Femur (tissue), 1 donor: ENCODE data around the gene AARS1.
A peak's percentile ranks its signal among the peaks of the same experiment; 100 is the strongest.
"Not testable (repeated sequence)": the region's sequence is repeated elsewhere in the genome, so short reads cannot be mapped to it uniquely, and the experiment has no call there.

Experiments
- DNase-seq: peaks from one replicate; pipeline ENCODE4 v3.0.0-alpha.2; 2017

AARS1 gene

GRCh38 chr16:70289229-70290094 lies at the start of gene AARS1:
AARS1 (minus strand) TSS chr16:70289506; CDS start chr16:70282763, 6,743 bp downstream.
- DNase-seq, result peak; percentile 99

DNA sequence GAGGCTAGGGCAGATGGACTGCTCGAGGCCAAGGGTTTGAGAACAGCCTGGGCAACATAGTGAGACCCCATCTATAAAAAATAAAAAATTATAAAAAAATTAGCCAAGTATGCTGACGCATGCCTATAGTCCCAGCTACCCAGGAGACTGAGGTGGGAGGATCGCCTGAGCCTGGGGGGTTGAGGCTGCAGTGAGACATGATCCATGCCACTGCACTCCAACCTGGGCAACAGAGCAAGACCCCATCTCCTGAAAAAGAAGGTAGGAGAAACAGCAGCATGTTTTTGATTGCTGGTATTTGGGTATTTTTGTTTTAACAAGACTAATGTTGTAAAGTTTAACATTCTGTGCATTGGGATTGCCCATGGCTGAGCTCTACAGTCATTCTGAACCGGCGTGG lies 48.5 kb upstream of the AARS1 start:
- no peak for DNase-seq

- DNase-seq, result not testable (repeated sequence)
Observed at GRCh38 chr16:70332728-70333127, 43.4 kb upstream of the AARS1 start.

- no peak for DNase-seq
Observed at GRCh38 chr16:70331588-70332358, 42.5 kb upstream of the AARS1 start.

DNA sequence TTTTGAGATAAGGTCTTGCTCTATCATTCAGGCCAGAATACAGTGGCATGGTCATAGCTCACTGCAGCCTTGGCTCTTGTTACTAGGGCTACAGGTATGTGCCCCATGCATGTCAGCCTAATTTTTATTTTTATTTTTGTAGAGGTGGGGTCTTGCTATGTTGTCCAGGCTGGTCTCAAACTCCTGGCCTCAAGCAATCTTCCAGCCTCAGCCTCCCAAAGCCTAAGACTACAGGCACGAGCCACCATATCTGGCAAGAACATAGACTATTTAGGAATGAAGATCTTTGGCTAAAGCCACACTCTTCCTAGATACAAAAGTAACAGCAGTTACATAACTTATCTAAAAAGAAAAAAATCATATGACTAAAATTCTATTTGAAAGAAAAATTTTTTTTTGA lies 41.8 kb upstream of the AARS1 start:
- DNase-seq, result no peak

- DNase-seq, result no peak
Observed at GRCh38 chr16:70324998-70325747, 35.9 kb upstream of the AARS1 start.

DNA sequence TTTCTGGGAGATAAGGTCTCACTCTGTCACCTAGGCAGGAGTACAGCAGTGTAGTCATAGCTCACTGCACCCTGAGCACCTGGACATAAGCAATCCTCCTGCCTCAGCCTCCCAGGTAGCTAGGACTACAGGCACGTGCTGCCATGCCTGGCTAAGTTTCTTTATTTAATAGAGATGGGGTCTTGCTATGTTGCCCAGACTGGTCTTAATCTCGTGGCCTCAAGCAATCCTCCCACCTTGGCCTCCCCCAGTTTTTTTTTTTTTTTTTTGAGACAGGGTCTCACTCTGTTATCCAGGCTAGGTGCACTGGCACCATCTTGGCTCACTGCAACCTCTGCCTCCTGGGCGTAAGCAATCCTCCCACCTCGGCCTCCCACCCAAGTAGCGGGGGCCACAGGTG lies 30.8 kb upstream of the AARS1 start:
- no peak for DNase-seq

GRCh38 chr16:70307726-70308125 lies 18.4 kb upstream of the AARS1 start:
- DNase-seq, result not testable (repeated sequence)

DNA sequence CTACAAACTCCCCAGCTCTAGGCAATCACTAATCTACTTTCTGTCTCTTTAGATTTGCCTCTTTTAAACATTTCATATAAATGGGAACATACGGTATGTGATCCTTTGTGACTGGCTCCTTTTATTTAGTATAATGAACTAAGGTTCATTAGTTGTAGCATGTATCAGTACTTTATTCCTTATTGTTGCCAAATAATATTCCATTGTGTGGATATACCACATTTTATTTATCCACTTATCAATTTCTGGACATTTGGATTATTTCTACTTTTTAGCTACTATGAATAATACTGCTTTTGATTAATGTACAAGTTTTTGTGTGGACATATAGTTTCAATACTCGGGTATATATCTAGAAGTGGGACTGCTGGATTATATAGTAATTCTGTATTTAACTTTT lies 17.6 kb upstream of the AARS1 start:
- no peak for DNase-seq

DNA sequence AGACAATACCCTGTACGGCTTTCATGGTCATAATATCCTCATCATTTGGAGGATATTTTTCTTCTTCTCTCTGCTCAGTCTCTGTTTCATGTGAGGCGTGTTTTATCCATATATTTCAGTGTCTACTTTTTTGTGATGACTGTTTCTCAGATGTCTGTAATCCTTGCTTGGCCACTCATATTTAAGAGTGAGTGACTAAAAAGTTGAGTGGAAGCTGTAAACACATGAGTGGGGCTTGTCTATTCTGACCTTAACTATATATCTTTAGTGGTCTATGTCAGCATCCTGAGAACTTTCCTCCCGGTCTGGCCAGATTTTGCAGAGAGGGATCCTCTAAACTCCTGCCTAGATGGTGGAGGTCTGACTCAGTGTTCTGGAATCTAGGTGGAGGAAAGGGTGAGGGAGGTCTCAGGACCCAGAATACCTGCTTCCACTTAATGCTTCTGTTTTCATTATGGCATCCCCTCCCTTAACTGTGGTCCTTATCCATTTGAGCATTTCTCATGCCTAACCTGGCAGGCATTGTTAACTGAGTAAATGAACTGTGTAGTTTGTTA lies 15.7 kb upstream of the AARS1 start:
- no peak for DNase-seq

DNA sequence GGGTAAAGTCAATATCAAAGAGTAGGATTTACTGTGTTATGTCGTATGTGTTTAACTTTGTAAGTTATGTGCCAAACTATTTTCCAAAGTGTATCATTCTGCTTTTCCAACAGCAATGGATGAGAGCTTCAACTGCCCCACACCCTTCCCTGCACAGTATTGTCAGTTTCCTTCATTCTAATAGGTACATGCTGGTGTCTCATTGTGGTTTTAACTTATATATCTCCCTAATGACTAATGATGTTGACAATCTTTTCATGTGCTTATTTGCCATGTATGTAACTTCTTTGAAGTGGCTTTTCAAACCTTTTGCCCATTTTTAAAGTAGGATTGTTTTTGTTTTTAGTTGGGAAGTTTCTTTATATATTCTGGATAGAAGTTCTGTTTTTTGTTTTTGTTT lies 13.4 kb upstream of the AARS1 start:
- no peak for DNase-seq

DNA sequence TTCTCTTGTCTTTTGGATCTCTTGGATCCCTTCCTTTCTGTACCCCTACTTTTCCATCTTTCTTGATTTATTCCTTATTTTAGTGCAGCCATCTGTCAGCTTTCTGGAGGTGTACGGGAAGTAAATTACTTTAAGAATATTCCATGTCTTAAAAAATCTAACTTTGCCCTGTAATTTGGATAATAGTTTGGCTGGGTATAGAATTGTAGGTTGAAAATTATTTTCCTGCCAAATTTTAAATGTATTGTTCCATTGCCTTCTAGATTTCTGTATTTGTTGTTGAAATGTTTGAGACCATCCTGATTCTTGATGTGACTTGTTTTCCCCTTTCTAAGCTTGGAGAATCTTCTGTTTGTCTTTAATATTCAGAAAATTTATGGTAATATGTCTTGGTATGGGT lies 11.8 kb upstream of the AARS1 start:
- no peak for DNase-seq

DNA sequence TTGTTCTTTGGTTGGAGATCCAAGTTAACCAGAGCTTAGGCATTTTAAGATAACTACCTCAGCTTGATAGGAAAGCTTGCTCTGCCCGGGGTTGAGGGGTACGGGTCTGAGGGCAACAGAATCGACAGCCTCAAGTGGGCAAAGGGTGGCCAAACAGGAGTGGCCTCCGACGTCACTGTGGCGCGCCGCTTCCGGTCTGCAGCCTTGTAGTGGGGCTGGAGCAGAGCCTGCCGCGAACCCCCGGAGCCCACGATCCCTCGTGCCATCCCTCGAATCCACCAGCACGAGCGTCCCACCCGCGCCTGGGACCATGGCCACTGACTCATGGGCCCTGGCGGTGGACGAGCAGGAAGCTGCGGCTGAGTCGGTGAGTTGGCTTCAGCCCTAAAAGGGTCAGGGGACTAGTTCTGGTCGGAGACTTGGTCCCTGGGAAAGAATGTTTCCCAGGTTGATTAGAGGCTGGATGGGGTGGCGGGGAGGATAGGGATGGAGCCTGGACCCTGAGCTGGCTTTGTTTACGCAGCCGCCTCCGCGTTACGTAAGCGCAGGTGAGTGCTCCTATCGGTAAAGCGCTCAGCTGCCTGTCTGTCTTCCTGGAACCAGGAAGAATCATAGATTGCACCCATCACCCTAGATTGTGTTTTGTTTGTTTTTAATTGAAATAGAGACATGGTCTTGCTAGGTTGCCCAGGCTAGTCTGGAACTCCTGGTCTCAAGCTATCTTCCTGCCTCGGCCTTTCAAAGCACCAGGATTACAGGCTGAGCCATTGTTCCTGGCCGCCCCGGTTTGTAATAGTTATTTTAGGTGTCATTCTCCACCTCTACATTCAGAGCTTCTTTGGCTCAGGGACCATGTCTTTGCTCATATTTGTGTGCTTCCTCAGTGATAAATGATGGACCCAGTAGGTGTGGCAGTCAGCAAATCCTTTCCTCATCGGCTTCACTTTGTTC lies 10.0 kb upstream of the AARS1 start, which contains the start of gene DDX19B:
TSS of gene DDX19B (plus strand) at position 199 of the 951 bp plus-strand sequence. CDS start at position 311, 112 bp downstream.
- peak; percentile 89 for DNase-seq

DNA sequence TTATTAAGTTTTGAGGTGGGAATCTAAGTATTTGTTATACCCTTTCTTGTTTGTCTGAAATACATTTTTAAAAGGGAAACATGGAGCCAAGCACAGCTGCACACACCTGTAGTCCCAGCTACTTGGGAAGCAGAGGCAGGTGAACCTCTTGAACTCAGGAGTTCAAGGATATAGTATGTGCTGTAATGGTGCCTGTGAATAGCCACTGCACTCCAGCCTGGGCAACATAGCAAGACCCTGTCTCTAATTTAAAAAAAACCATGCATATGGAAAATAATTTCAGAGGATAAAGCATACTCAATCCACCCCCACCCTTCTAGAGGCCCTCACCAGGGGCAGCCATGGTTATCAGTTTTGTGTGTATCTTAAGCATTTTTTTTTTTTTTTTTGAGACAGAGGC lies 6.3 kb upstream of the AARS1 start:
- DNase-seq, result no peak

DNA sequence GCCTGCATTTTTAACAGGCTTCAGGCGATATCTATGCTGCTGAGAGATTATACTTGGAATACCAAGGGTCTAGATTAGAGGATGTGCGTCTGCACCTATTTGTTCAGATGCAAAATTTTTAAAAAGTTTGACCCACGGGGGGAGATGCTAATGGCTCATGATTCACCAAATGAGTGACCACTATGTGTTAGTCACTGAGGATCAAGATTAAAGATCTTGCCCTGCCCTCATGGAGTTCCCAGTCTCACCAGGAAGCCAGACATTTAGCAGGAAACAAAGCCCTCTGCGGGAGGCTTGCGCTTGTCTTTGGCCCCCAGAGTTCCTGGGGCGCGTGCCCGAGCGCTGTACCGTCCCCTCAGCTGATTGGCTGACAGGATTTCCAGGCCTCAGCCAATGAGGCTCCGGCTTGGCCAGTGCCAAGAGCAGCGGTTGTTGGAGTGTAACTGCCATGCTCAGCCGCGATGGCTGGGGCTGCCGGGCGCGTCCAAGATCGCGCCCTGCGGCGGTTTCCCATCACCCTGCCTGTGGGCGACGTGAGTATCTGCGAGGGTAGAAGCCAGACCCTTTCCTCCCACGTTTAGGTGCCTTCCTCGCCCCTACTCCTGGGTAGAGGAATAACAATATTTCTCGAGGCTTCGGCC lies 5.2 kb upstream of the AARS1 start:
- no peak for DNase-seq

- not testable (repeated sequence) for DNase-seq
Observed at GRCh38 chr16:70292148-70292547, 2.8 kb upstream of the AARS1 start.

DNA sequence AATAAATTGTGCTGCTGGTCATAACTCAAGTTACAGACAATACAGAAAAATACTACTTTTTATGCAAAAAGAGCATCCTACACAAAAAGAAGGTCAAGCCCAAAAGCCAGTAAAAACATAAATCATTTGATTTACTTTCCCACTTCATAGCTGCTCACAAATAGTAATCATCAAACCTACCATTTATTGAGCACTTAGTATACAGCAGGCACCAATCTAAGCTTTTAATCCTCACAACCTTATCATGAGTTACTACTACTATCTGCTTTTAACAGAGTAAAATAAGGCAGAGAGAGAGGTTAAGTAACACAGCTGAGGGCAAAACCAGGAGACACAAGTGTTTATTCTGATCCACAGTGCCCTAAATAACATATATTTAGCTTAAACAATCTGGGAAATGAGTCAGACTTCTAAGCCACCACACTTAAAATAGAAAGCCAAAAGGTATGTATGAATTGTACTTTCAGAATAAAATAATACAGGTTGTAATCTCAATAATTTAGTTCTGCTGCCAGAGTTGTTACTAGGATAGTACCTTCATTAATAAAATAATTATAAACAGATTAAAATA lies 1.7 kb upstream of the AARS1 start:
- no peak for DNase-seq

GRCh38 chr16:70287304-70287971 lies 1.9 kb downstream of the AARS1 start:
- DNase-seq, result not testable (repeated sequence)

GRCh38 chr16:70276392-70276791 lies 12.9 kb downstream of the AARS1 start:
- no peak for DNase-seq

GRCh38 chr16:70271696-70272095 lies 17.6 kb downstream of the AARS1 start:
- no peak for DNase-seq
